ENCODE measurements around the gene LGALS7B.
"Not testable (repeated sequence)": the region's sequence is repeated elsewhere in the genome, so short reads cannot be mapped to it uniquely, and the experiment has no call there.

Gene LGALS7B

GRCh38 chr19:38797781-38798180 is 8.8 kb downstream of the LGALS7B start:
- DNase-seq: not testable (repeated sequence)

GRCh38 chr19:38799104-38799503 is 10.1 kb downstream of the LGALS7B start:
- no peak for DNase-seq

- no peak for DNase-seq
Measured at GRCh38 chr19:38800577-38801347, 11.8 kb downstream of the LGALS7B start.

DNA sequence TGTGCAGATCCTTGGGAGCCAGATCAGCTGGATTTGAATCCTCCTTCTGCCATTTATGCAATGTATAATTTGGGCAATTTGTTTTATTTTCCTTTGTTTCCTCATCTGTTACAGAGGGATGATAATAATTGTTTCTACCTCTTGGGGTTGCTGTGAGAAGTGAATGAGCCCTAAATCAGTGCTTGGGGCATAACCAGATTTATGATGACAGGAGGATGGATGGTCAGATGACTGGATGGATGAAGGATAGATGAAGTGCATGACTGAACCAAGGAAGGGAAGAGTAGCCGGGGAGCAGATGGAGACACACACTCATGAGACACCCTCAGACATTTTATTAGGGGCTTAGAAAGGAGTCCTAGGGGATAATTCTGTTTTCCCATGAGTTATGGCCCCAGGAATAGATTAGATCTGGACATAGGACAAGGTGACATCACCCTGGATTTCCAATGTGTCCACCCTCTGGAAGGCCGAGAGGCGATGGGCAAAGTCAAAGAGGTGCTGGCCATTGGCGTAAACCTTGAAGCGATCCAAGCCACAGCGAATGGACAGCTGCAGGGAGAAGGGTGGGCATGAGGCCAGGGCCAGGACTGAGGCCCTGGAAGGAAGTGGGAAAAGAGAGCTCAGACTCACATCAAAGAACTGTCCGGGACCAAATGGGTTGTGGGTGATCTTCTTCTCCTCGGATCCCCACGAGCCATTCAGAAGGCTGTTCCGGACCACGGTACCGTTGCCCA is 12.5 kb downstream of the LGALS7B start:
- no peak for DNase-seq

GRCh38 chr19:38803543-38803942 is 14.5 kb downstream of the LGALS7B start:
- no peak for DNase-seq

- no peak for DNase-seq
Measured at GRCh38 chr19:38805180-38805579, 16.2 kb downstream of the LGALS7B start.

DNA sequence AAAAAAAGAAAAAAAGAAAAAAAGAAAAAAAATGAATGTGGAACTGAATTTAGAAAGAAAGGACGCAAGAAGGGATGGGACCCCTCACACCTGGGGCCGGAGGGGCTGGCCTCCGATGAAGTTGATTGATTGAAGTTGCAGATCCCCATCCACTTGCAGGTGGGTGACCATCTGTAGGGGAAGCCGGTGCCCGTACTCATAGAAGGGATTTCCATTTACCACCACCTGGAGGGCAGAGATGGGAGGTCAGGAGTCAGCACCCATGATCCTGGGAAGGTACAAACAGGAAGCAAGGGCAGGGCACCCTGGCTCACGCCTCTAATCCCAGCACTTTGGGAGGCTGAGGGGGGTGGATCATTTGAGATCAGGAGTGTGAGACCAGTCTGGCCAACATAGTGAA is 17.4 kb downstream of the LGALS7B start:
- DNase-seq: no peak

DNA sequence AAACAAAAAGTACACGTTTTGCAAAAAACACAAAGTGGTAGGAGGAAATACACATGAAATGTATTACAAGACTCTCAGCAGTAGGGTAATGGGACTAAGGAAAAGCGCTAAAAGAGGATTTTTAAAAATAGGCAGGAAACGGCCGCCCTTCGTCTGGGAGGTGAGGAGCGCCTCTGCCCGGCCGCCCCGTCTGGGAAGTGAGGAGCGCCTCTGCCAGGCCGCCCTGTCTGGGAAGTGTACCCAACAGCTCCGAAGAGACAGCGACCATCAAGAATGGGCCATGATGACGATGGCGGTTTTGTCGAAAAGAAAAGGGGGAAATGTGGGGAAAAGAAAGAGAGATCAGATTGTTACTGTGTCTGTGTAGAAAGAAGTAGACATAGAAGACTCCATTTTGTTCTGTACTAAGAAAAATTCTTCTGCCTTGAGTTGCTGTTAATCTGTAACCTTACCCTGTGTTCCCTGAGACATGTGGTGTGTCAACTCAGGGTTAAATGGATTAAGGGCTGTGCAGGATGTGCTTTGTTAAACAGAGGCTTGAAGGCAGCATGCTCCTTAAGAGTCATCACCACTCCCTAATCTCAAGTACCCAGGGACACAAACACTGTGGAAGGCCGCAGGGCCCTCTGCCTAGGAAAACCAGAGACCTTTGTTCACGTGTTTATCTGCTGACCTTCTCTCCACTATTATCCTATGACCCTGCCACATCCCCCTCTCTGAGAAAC is 18.5 kb downstream of the LGALS7B start:
- DNase-seq: not testable (repeated sequence)

DNA sequence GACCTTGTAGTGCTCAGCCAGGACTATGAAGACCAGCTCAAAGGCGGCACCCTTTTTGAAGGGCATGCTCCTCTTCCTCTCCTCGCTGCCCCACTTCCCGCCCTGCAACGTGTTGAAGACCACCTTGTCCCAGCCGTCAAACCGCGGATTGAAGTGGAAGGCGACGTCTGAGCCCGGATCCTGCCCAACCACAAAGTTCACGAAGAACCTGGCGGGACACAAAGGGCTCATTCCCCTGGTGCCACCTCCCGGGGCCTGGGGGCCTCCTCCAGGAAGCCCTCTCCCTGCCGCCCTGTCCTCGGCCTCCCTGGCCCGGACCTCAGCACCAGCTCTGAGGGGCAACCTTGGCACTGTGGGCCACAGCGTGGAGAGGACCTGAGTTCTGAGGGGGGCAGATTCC is 19.7 kb downstream of the LGALS7B start:
- DNase-seq: no peak

DNA sequence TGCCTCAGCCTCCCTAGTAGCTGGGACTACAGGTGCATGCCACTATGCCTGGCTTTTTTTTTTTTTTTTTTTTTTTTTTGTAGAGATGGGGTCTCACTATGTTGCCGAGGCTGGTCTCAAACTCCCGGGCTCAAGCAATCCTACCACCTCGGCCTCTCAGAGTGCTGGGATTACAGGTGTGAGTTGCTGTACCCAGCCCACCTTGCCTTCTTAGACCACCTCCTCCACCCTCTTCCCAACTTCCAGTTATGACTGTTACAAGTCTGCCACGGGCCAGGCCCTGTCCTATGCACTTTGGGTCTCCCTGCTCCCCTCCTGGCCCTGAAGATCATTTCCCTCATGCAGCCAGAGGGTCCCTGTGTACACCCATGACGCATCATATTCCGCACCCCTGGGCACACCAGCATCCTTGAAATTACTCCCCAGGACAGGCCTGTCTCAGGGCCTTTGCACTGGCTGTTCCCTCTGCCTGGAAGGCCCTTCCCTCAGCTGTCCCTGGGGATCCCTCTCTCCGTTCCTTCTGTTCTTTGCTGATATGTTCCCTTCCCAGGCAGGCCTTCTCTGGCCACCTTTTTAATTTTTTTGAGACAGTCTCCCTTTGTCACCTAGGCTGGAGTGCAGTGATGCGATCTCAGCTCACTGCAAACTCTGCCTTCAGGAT is 20.7 kb downstream of the LGALS7B start:
- DNase-seq: no peak

DNA sequence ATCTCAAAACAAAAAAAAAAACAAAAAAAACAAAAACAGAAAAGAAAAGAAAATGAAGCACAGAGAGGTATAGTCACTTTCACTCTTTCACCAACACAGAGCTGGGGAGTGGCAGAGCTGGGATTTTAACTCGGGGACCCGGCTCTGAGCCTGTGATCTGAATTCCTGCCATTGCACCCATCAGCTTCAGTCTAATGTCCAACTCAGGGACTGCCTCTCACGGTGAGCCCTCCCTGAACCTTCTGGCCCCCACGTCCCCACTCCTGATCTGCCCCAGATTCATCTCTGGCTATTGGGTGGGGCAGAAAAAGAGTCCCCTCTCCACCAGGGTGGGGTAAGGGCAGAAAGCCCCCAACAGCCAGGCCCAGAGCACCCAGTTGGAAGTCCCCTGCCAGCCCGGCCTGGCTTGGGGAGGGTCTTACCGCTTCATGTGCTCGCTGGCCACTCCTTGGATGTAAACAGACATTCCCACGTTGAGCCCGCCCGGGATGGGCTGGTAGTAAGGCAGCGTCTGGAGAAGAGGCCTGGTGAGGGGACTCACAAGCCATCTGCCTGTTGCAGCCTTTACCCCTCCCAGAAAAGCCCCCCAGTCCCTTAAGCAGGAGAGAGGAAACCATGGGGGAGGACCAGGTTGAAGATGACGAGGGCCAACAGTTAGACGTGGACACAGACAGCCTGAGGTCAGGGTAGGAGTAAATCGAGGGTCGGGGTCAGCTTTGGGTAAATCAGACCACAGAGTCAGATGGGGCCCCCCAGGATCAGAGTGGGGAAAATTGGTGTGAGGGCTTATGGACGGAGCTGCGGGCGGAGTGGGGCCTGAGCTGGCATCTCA is 23.2 kb downstream of the LGALS7B start:
- DNase-seq: no peak

DNA sequence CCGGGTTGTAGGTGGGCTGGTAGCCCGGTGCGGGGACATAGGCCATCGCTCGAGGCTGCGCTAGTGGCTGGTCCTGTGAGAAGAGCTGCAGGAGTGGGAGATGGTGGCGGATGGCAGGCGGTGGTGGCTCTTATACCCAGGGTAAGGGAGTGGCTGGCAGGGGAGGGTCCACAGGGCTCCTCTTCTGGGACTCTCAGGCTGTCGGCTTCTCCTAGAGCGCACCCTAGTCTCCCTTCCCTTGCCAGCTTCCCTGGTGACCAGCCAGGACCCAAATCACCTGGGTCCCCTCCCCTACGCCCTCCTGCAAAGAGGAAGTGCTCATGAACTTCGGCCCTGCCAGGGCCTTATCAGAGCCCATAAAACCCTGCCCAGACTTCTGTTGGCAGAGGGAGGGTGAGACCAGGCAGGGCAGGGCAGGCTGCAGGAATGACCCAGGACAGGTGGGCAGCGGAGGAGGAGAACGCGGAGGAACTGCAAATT is 23.9 kb downstream of the LGALS7B start, which contains the start of gene LGALS4:
Gene LGALS4, minus strand, starts transcription at position 105 of the 480 bp plus-strand sequence. Its CDS starts 59 bp downstream, at position 46.
- no peak for DNase-seq

GRCh38 chr19:38813323-38813722 is 24.3 kb downstream of the LGALS7B start:
- DNase-seq: no peak

DNA sequence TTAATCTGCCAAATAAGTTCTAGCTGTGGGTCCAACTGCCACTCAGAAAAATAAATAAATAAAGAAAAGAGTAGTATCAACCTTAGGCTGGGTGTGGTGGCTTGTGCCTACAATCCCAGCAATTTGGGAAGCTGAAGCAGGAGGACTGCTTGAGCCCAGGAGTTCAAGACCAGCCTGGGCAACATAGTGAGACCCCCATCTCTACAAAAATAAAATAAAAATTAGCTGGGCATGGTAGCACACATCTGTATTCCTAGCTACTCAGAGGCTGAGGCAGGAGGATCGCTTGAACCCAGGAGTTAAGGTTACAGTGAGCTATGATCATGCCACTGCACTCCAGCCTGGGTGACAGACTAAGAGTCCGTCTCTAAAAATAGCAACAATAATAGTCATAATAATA is 24.9 kb downstream of the LGALS7B start:
- not testable (repeated sequence) for DNase-seq

DNA sequence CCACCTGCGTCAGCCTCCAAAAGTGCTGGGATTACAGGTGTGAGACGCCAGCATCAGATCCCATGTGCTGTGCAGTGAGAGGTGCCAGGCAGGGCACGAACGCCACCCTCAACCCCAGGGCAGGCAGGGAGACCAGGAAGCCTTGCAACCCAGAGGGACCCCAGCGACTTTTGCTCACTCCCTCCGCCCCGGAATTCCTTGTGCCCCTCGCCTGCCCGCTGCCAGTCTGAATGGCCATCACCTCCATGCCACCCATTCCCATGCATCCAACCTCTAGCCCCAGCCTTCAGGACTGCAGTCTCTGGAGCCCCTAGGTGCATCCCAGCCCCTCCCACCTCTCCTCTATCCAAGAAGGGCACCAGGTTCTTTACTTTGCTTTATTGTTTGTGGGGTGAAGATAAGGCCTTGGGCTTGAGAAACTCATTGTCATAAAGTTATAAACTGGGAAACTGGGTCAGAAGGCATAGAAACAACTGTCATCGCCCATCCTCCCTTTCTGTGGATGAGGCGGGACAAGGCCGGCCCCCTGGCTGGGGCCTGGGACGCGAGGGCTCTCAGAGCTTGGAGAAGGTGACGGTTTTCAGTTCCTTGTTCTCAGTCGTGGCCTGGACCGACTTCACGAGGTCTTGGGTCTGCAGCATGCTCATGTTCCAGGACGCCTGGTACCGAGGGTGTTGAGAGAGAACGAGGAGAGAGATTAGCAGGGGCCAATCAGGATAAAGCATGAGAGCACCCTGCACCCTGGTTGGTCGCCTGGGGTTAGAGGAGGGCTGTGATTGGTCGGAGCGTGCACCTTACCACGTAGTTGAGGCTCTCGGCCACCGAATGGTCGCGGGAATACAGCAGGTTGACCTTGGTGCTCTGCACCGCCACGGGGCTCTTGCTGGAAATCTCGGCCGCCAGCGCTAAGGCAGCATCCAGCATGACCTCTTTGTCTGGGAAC is 26.3 kb downstream of the LGALS7B start:
- DNase-seq: no peak

GRCh38 chr19:38816131-38816750 is 27.2 kb downstream of the LGALS7B start:
- DNase-seq: no peak

GRCh38 chr19:38817081-38817480 is 28.1 kb downstream of the LGALS7B start:
- DNase-seq: no peak

DNA sequence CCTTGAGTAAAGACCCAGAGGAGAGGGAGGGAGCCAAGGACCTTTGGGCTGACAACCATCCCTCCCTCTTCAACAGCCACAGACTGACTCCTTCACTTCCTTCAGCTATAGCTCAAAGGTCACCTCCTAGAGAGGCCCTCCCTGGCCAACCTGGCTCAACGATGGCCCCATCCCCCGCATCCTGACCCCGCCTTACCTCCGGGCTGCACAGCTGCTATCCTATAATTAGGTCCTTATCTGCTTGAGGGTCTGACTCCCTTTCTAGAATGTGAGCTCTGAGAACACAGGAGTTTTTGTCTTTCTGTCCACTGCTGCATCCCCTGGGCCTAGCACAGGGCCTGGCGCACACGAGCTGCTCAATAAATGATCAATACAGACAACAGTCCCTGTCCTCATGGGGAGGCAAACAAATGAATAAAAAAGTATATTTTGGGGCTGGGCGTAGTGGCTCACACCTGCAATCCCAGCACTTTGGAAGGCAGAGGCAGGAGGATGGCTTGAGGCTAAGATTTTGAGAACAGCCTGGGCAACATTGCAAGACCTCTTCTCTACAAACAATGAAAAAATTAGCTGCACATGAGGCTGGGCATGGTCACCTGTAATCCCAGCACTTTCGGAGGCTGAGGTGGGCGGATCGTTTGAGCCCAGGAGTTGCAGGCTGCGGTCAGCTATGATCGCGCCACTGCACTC is 30.4 kb downstream of the LGALS7B start:
- no peak for DNase-seq

DNA sequence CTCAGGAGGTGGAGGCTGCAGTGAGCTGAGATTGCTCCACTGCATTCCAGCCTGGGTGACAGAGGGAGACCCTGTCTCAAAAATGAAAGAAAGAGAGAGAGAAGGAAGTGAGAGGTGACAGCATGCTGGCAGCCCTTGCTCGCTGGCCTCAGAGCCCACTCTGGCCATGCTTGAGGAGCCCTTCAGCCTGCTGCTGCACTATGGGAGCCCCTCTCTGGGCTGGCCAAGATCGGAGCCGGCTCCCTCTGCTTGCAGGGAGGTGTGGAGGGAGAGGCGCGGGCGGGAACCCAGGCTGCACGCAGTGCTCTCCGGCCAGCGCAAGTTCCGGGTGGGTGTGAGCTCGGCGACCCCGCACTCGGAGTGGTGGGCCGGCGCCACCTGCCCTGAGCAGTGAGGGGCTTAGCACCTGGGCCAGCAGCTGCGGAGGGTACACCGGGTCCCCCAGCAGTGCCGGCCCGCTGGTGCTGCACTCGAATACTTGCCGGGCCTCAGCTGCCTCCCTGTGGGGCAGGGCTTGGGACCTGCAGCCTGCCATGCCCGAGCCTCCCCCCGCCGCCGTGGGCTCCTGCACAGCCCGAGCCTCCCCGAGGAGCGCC is 32.3 kb downstream of the LGALS7B start:
- not testable (repeated sequence) for DNase-seq

Data from CD4-positive, alpha-beta T cell treated with Interleukin-12 subunit alpha and Interleukin-12 subunit beta, for 1 hour (primary cell).